Testis (tissue), 2 donors: ENCODE results near the gene GPC6.

ENCODE experiments used
- CTCF ChIP-seq, 3 experiments: fragments of 450-650 bp in 2 of 3; fragments of 200-600 bp in 1 of 3; sonication (generic) in 1 of 3; IDR thresholded peaks; one replicate each; pipeline ENCODE4 v1.5.1; 2016 to 2019; ENCODE audit warnings: antibody characterized with exemption in 3 of 3, mild to moderate bottlenecking in 2 of 3, moderate library complexity in 1 of 3
- POLR2A ChIP-seq: fragments of 450-650 bp; IDR thresholded peaks from one replicate; pipeline ENCODE4 v1.6.1; 2017; ENCODE audit warnings: antibody characterized with exemption, mild to moderate bottlenecking, moderate library complexity

DNA sequence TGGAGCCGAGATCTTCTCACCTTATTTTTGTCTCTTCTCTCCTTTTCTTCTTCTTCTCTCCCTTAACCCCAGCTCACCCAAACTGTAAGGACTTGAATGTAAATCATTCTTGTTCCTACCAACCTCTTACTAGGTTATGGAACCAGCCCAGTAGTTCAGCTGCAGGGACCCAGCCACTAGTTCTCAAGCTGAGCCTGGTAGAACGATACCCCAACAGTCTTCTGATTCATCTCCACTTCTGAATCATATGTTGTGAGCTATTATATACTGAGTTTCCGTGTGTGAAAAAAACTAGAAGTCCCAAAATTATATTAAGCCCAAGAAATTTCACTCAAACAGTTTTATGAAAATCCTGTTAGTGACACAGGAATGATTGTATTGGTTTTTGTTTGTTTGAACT, 1185.1 kb downstream of the GPC6 start:
- no peak for TF ChIP-seq CTCF (IDR thresholded peaks at IDR 0.05)
- no peak for TF ChIP-seq POLR2A
